H1 (cell line): ENCODE measurements around the gene SEC14L3. TPM values are rescaled to one million over a fixed set of nuclear protein-coding genes. Genes with fewer than 3 reads are reported as not detected.

ENCODE experiments used
- CTCF ChIA-PET: fragments of 300-600 bp; sonication (Branson Sonifier 250); formaldehyde crosslinking; loops from one replicate; lab custom pipeline; 2021; ENCODE audit not compliant: partially characterized antibody; lab: Charles Lee
- POLR2A ChIA-PET: fragments of 300-600 bp; sonication (Branson Sonifier 250); formaldehyde crosslinking; loops from one replicate; lab custom pipeline; 2021; ENCODE audit warnings: inconsistent platforms; ENCODE audit not compliant: partially characterized antibody; lab: Charles Lee
- DNase-seq, 2 experiments: peaks; one replicate each; pipeline versions ENCODE4 v3.0.0 to v3.0.0-alpha.2; 2010 to 2022; ENCODE audit warnings: low spot score in 2 of 2, low read depth in 1 of 2, mixed read lengths in 1 of 2
- FAIRE-seq: peaks from 2 replicates; lab custom pipeline; 2011; peaks lifted over from hg19 to GRCh38; lab: Jason Lieb, UNC
- H2AFZ ChIP-seq: 2 replicates; pipeline ENCODE4 v1.8.1; 2012; ENCODE audit warnings: low read length, inconsistent platforms
- H2AK5ac ChIP-seq: 2 replicates; pipeline ENCODE4 v1.6.1; 2013; ENCODE audit warnings: low read depth, low read length
- H2BK120ac ChIP-seq: replicated peaks from 2 replicates; pipeline ENCODE3; 2013; ENCODE audit warnings: low read depth, low read length, inconsistent platforms
- H2BK12ac ChIP-seq: 2 replicates; pipeline ENCODE4 v1.6.1; 2013; ENCODE audit warnings: low read depth, low read length
- H2BK15ac ChIP-seq: 2 replicates; pipeline ENCODE4 v1.6.1; 2013; ENCODE audit warnings: low read length
- H2BK20ac ChIP-seq: 2 replicates; pipeline ENCODE4 v1.6.1; 2013; ENCODE audit warnings: low read length
- H2BK5ac ChIP-seq: 2 replicates; pipeline ENCODE4 v1.6.1; 2013; ENCODE audit warnings: low read depth, low read length
- H3K14ac ChIP-seq: 2 replicates; pipeline ENCODE4 v1.6.1; 2013; ENCODE audit warnings: inconsistent platforms; ENCODE audit not compliant: insufficient read length
- H3K18ac ChIP-seq: 2 replicates; pipeline ENCODE4 v1.6.1; 2013; ENCODE audit warnings: low read length; ENCODE audit errors: extremely low read depth
- H3K23ac ChIP-seq: 2 replicates; pipeline ENCODE4 v1.6.1; 2013; ENCODE audit warnings: inconsistent platforms; ENCODE audit not compliant: insufficient read length
- H3K23me2 ChIP-seq: 2 replicates; pipeline ENCODE4 v1.6.1; 2013; ENCODE audit warnings: low read depth, low read length
- H3K27ac ChIP-seq: 2 replicates; pipeline ENCODE4 v1.6.1; 2011; ENCODE audit warnings: low read depth, low read length, inconsistent platforms
- H3K27me3 ChIP-seq, 4 experiments: replicated peaks in 1 of 4; 1 replicate in 1 of 4; 2 replicates in 3 of 4; pipeline versions ENCODE4 v1.6.1 to v1.8.1; 2011 to 2013; ENCODE audit warnings: low read length in 3 of 4, mild to moderate bottlenecking in 3 of 4, inconsistent platforms in 2 of 4, mixed read lengths in 2 of 4, moderate library complexity in 1 of 4; ENCODE audit not compliant: control insufficient read depth in 3 of 4, insufficient read depth in 3 of 4; ENCODE audit errors: extremely low read depth in 1 of 4
- H3K36me3 ChIP-seq, 4 experiments: 2 replicates each; pipeline versions ENCODE4 v1.6.1 to v1.8.1; 2011 to 2013; ENCODE audit warnings: mild to moderate bottlenecking in 4 of 4, low read length in 3 of 4, moderate library complexity in 2 of 4, control low read depth in 1 of 4, inconsistent platforms in 1 of 4; ENCODE audit not compliant: insufficient read depth in 4 of 4, control insufficient read depth in 2 of 4
- H3K4ac ChIP-seq: replicated peaks from 2 replicates; pipeline ENCODE3; 2013; ENCODE audit warnings: low read length, low read depth, mixed read lengths, inconsistent platforms; ENCODE audit not compliant: insufficient read length
- H3K4me1 ChIP-seq, 4 experiments: replicated peaks in 1 of 4; 1 replicate in 1 of 4; 2 replicates in 3 of 4; pipeline versions ENCODE4 v1.6.1 to v1.8.1; 2011 to 2013; ENCODE audit warnings: low read length in 3 of 4, inconsistent platforms in 2 of 4, mixed read lengths in 1 of 4; ENCODE audit not compliant: insufficient read depth in 4 of 4, control insufficient read depth in 3 of 4
- H3K4me2 ChIP-seq, 2 experiments: 2 replicates each; pipeline versions ENCODE4 v1.6.1 to v1.8.1; 2011 to 2013; ENCODE audit warnings: low read depth in 2 of 2, low read length in 2 of 2, control low read depth in 1 of 2, inconsistent platforms in 1 of 2, mild to moderate bottlenecking in 1 of 2; ENCODE audit not compliant: insufficient read depth in 1 of 2
- H3K4me3 ChIP-seq, 4 experiments: fragments of 200-600, 300-600 bp in 1 of 4; sonication (generic), shearing (Covaris generic), sonication (Bioruptor Twin) in 1 of 4; 2 replicates each; pipeline versions ENCODE4 v1.5.1 to v1.8.1; 2011 to 2016; ENCODE audit warnings: low read length in 4 of 4, low read depth in 3 of 4, control low read depth in 2 of 4, inconsistent platforms in 2 of 4, mild to moderate bottlenecking in 2 of 4, mixed read lengths in 1 of 4, moderate library complexity in 1 of 4; ENCODE audit not compliant: insufficient read depth in 2 of 4; ENCODE audit errors: extremely low read depth in 1 of 4
- H3K56ac ChIP-seq: replicated peaks from 2 replicates; pipeline ENCODE3; 2013; ENCODE audit warnings: low read depth, mild to moderate bottlenecking, mixed read lengths, low read length, inconsistent platforms; ENCODE audit not compliant: insufficient read length
- H3K79me1 ChIP-seq: 2 replicates; pipeline ENCODE4 v1.6.1; 2013; ENCODE audit warnings: low read depth, low read length, control low read depth
- H3K79me2 ChIP-seq, 2 experiments: 2 replicates each; pipeline versions ENCODE4 v1.6.1 to v1.8.1; 2012 to 2013; ENCODE audit warnings: low read length in 2 of 2, mild to moderate bottlenecking in 2 of 2, inconsistent platforms in 1 of 2; ENCODE audit not compliant: insufficient read depth in 2 of 2, control insufficient read depth in 1 of 2
- H3K9ac ChIP-seq, 4 experiments: replicated peaks in 1 of 4; 1 replicate in 1 of 4; 2 replicates in 3 of 4; pipeline versions ENCODE4 v1.6.1 to v1.8.1; 2011 to 2013; ENCODE audit warnings: low read depth in 3 of 4, low read length in 3 of 4, control low read depth in 2 of 4, mild to moderate bottlenecking in 2 of 4, moderate library complexity in 2 of 4, inconsistent platforms in 1 of 4; ENCODE audit errors: extremely low read depth in 1 of 4
- H3K9me3 ChIP-seq, 2 experiments: 2 replicates each; pipeline versions ENCODE4 v1.6.1 to v1.8.1; 2012 to 2013; ENCODE audit warnings: mild to moderate bottlenecking in 2 of 2, moderate library complexity in 2 of 2, control low read depth in 1 of 2, inconsistent platforms in 1 of 2, low read depth in 1 of 2, low read length in 1 of 2, mixed read lengths in 1 of 2; ENCODE audit not compliant: insufficient read depth in 2 of 2
- H4K20me1 ChIP-seq, 2 experiments: replicated peaks in 1 of 2; 2 replicates each; pipeline versions ENCODE3 to v1.8.1; 2011 to 2013; ENCODE audit warnings: inconsistent platforms in 2 of 2, low read length in 2 of 2, mild to moderate bottlenecking in 1 of 2; ENCODE audit not compliant: insufficient read depth in 2 of 2, control insufficient read depth in 1 of 2
- H4K5ac ChIP-seq: 2 replicates; pipeline ENCODE4 v1.6.1; 2013; ENCODE audit warnings: low read length, low read depth, mixed read lengths, inconsistent platforms; ENCODE audit not compliant: insufficient read length
- H4K8ac ChIP-seq: 2 replicates; pipeline ENCODE4 v1.8.0; 2013; ENCODE audit warnings: mild to moderate bottlenecking, moderate library complexity, low read length, inconsistent platforms; ENCODE audit not compliant: insufficient read depth; ENCODE audit errors: extremely low read depth
- H4K91ac ChIP-seq: replicated peaks from 2 replicates; pipeline ENCODE3; 2013; ENCODE audit warnings: low read length, mixed read lengths, inconsistent platforms; ENCODE audit not compliant: insufficient read length
- SIRT6 ChIP-seq: IDR thresholded peaks from one replicate; pipeline ENCODE4 v1.7.1; 2012; ENCODE audit warnings: low read length, inconsistent platforms
- TAF7 ChIP-seq: optimal IDR thresholded peaks from 2 replicates; pipeline ENCODE3; 2011; ENCODE audit warnings: low read depth, mild to moderate bottlenecking, inconsistent platforms, low read length, moderate library complexity, borderline replicate concordance
- YY1 ChIP-seq: IDR thresholded peaks from 2 replicates; pipeline ENCODE4 v1.6.1; 2011; ENCODE audit warnings: low read depth, mild to moderate bottlenecking, low read length
- WGBS, 2 experiments: shearing (Covaris generic) in 1 of 2; methylation state at CpG; one replicate each; pipeline versions ENCODE4 v1.1.6 to v1.1.7; 2013 to 2015; ENCODE audit warnings: low lambda C conversion rate in 2 of 2, mixed read lengths in 2 of 2, inconsistent platforms in 1 of 2, low coverage in 1 of 2, missing lambda C conversion rate in 1 of 2; ENCODE audit not compliant: insufficient replicate concordance in 2 of 2, insufficient coverage in 1 of 2, insufficient read length in 1 of 2; ENCODE audit errors: extremely low coverage in 1 of 2, missing lambda C conversion rate in 1 of 2; 5-methylcytosine and 5-hydroxymethylcytosine counted together
- polyA plus RNA-seq, 7 experiments: library from polyadenylated mRNA; depleted of rRNA in 3 of 7; stranded (reverse) in 5 of 7; unstranded in 2 of 7; fragments of >200 nt in 5 of 7; fragments of 200-250 nt in 2 of 7; gene quantifications; 1 replicate in 5 of 7; 2 replicates in 1 of 7; 4 replicates in 1 of 7; pipeline versions ENCODE4 v1.2.1 to v1.2.3, GENCODE V29; 2011 to 2013; ENCODE audit warnings: missing spikeins in 2 of 7, mixed read lengths in 2 of 7
- total RNA-seq: library from RNA; stranded (reverse); fragmentation: NEBNext Ultra II Directional; extraction: Animal tissue kit (Norgen Biotek cat#: 25700); gene quantifications from 2 replicates; pipeline ENCODE4 v1.2.1, GENCODE V29; 2021

SEC14L3 gene
- total and polyA plus RNA-seq, 2 of the 8 experiments (the other 6 are each of a cell fraction or from before 2014, with no cell fraction given): not detected

GRCh38 chr22:30483169-30483568 lies 11.4 kb upstream of the SEC14L3 start:
- Histone ChIP-seq H4K20me1 (no peaks in the 10 kb centered on the region), H3K4me1 (no peaks in the 10 kb centered on the region; a peak in 1 of 7 replicates), H2BK20ac (no peak overlapping the region), H3K36me3 (no peaks in the 10 kb centered on the region), H3K27me3 (no peaks in the 10 kb centered on the region), H3K18ac (no peak overlapping the region), H3K79me1 (no peaks in the 10 kb centered on the region), H3K9me3 (no peaks in the 10 kb centered on the region), H4K8ac (no peak overlapping the region), H3K79me2 (no peaks in the 10 kb centered on the region), H3K14ac (no peak overlapping the region), H4K5ac (no peak overlapping the region), H3K27ac (no peak overlapping the region), H2BK120ac (no peak overlapping the region), H3K56ac (no peak overlapping the region), H3K23me2 (no peaks in the 10 kb centered on the region), H4K91ac (no peak overlapping the region), H3K9ac (no peak overlapping the region), H2BK5ac (no peak overlapping the region), H3K4me2 (no peak overlapping the region), H2BK12ac (no peak overlapping the region), H3K4ac (no peak overlapping the region), H3K4me3 (no peak overlapping the region), H2AK5ac (no peak overlapping the region), H2BK15ac (no peak overlapping the region), H3K23ac (no peak overlapping the region), H2AFZ (no peak overlapping the region)
- ChIA-PET CTCF (interaction anchor here (0.7 to 4.8 kb wide), 5 partner anchors 9 to 93 kb away, joined by 3 to 69 read pairs (median 7); partner anchors contain the start of gene SEC14L3), POLR2A (interaction anchor here (1.2 kb wide), 1 partner anchor 8 kb away, joined by 5 read pairs; no protein-coding TSS in a partner anchor)
- FAIRE-seq (no peak), DNase-seq (no peak)
- WGBS, 2 experiments: 100% methylated on average over 1 of the region's 1 CpG; no CpG with 5 or more reads in 1 of the 2 experiments
- TF ChIP-seq SIRT6 (no peak), TAF7 (no peak), YY1 (no peak)
